MM.1S (cell line): ENCODE results near the gene LRIT1.

Experiments
- DNase-seq: peaks from one replicate; pipeline ENCODE4 v3.0.0-alpha.2; 2015
- H2AFZ ChIP-seq: fragments of 300-600 bp; sonication (generic); 2 replicates; pipeline ENCODE4 v1.6.0; 2016; ENCODE audit warnings: antibody characterized with exemption, low read length
- H3F3A ChIP-seq: fragments of 300-600 bp; sonication (generic); 2 replicates; pipeline ENCODE4 v1.6.1; 2016; ENCODE audit warnings: mild to moderate bottlenecking, antibody characterized with exemption, low read length, moderate library complexity, mixed read lengths; ENCODE audit not compliant: insufficient read depth
- H3K27ac ChIP-seq: fragments of 300-600 bp; sonication (generic); 2 replicates; pipeline ENCODE4 v1.5.1; 2016; ENCODE audit warnings: mild to moderate bottlenecking, low read length
- H3K27me3 ChIP-seq: fragments of 300-600 bp; sonication (generic); replicated peaks from 2 replicates; pipeline ENCODE4 v1.6.0; 2016; ENCODE audit warnings: low read length; ENCODE audit not compliant: insufficient read depth
- H3K36me3 ChIP-seq: fragments of 300-600 bp; sonication (generic); replicated peaks from 2 replicates; pipeline ENCODE4 v1.6.1; 2016; ENCODE audit warnings: mild to moderate bottlenecking, low read length, mixed read lengths; ENCODE audit not compliant: insufficient read depth
- H3K4me1 ChIP-seq: fragments of 300-600 bp; sonication (generic); 2 replicates; pipeline ENCODE4 v1.6.1; 2016; ENCODE audit warnings: low read length, mixed read lengths
- H3K4me2 ChIP-seq: fragments of 300-600 bp; sonication (generic); 2 replicates; pipeline ENCODE4 v1.6.0; 2016; ENCODE audit warnings: low read depth, low read length
- H3K4me3 ChIP-seq: fragments of 300-600 bp; sonication (generic); 2 replicates; pipeline ENCODE4 v1.5.1; 2016; ENCODE audit warnings: low read length, mixed read lengths
- H3K79me2 ChIP-seq: fragments of 300-600 bp; sonication (generic); 2 replicates; pipeline ENCODE4 v1.6.1; 2016; ENCODE audit warnings: mixed run types, low read length, mixed read lengths
- H3K9ac ChIP-seq: fragments of 300-600 bp; sonication (generic); 2 replicates; pipeline ENCODE4 v1.6.1; 2016; ENCODE audit warnings: low read length, mixed read lengths
- H3K9me2 ChIP-seq: fragments of 300-600 bp; sonication (generic); replicated peaks from 2 replicates; pipeline ENCODE4 v1.6.1; 2016; ENCODE audit warnings: mild to moderate bottlenecking, low read length, mixed read lengths; ENCODE audit not compliant: insufficient read depth
- H3K9me3 ChIP-seq: fragments of 300-600 bp; sonication (generic); replicated peaks from 2 replicates; pipeline ENCODE4 v1.6.1; 2016; ENCODE audit warnings: mild to moderate bottlenecking, low read length, mixed read lengths; ENCODE audit not compliant: insufficient read depth
- H4K20me1 ChIP-seq: fragments of 300-600 bp; sonication (generic); 2 replicates; pipeline ENCODE4 v1.6.1; 2016; ENCODE audit warnings: mild to moderate bottlenecking, low read length, moderate library complexity, mixed read lengths; ENCODE audit not compliant: insufficient read depth
- CTCF ChIP-seq: fragments of 300-600 bp; sonication (generic); IDR thresholded peaks from 2 replicates; pipeline ENCODE4 v1.5.1; 2016; ENCODE audit warnings: antibody characterized with exemption, low read length, mixed read lengths
- EZH2 ChIP-seq: fragments of 300-600 bp; sonication (generic); optimal IDR thresholded peaks from 2 replicates; pipeline ENCODE3; 2017; ENCODE audit warnings: low read depth, mild to moderate bottlenecking, antibody characterized with exemption, low read length, mixed read lengths
- EZH2phosphoT487 ChIP-seq: fragments of 300-600 bp; sonication (generic); IDR thresholded peaks from 2 replicates; pipeline ENCODE4 v1.6.1; 2018; ENCODE audit warnings: antibody characterized with exemption, low read length

Gene LRIT1

GRCh38 chr10:84191106-84191505 lies 50.2 kb downstream of the LRIT1 start:
- TF ChIP-seq EZH2phosphoT487 (no peak), CTCF (no peak)
- no peak overlapping the region for H3K9ac ChIP-seq
- H4K20me1 ChIP-seq, result no peaks in the 10 kb centered on the region
- H3K27me3 ChIP-seq, result no peaks in the 10 kb centered on the region
- no peaks in the 10 kb centered on the region for H3K4me1 ChIP-seq
- no peaks in the 10 kb centered on the region for H3K79me2 ChIP-seq
- H3K9me3 ChIP-seq, result no peaks in the 10 kb centered on the region
- no peaks in the 10 kb centered on the region for H3K9me2 ChIP-seq
- no peak overlapping the region for H3K27ac ChIP-seq
- no peaks in the 10 kb centered on the region for H3K36me3 ChIP-seq
- H3F3A ChIP-seq, result no peaks in the 10 kb centered on the region
- H2AFZ ChIP-seq, result no peak overlapping the region
- no peak for DNase-seq
- H3K4me3 ChIP-seq, result no peak overlapping the region
- no peak overlapping the region for H3K4me2 ChIP-seq

DNA sequence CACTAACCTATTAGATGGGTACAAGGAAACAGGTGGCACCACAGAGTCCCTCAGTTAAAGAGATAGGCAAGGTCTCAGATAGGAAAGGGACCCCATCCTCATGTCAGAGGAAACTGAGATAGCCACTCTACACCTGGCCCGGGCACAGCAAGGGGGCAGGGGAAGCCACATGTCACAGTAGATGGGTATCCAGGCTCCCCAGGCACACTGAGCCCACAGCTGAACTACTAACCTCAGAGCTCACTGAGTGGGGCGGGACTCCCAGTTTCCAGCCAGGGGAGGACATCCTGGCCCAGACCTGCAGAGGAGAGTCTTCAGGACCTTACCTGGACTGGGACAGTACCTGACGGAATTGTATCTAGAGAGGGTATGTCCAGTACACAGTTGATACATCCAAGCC lies 50.7 kb downstream of the LRIT1 start:
- Histone ChIP-seq H3F3A (no peaks in the 10 kb centered on the region), H4K20me1 (no peaks in the 10 kb centered on the region), H3K9me2 (no peaks in the 10 kb centered on the region), H3K4me1 (no peaks in the 10 kb centered on the region), H3K9me3 (no peaks in the 10 kb centered on the region), H3K4me3 (no peak overlapping the region), H3K36me3 (no peaks in the 10 kb centered on the region), H3K4me2 (no peak overlapping the region), H2AFZ (no peak overlapping the region), H3K79me2 (no peaks in the 10 kb centered on the region), H3K9ac (no peak overlapping the region), H3K27ac (no peak overlapping the region), H3K27me3 (no peaks in the 10 kb centered on the region)
- no peak for DNase-seq
- TF ChIP-seq CTCF, result no peak
- TF ChIP-seq EZH2, result no peak

DNA sequence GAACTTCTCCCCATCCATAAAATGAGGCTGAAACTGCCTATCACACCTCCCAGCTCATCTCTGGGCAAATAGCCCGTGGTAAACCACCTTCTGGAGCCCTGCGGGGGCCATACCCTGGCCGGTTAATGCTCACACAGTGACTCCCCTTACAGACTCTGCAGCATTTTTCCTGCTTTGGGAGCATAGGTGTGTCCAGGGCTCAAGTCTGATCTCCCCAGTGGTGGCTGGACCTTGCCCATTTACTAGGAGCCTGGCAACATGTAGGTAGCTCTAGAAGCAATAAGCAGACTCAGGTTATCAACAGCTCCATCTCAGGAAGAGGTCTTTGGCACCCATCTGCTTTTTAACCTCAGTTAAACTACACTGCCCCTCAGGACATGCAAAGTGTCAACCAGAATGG lies 52.5 kb downstream of the LRIT1 start:
- TF ChIP-seq EZH2 (no peak), CTCF (no peak), EZH2phosphoT487 (no peak)
- Histone ChIP-seq H2AFZ (no peak overlapping the region), H3K9ac (no peak overlapping the region), H3K9me3 (no peaks in the 10 kb centered on the region), H3K36me3 (no peaks in the 10 kb centered on the region), H3K4me1 (no peaks in the 10 kb centered on the region), H3K4me2 (no peak overlapping the region), H3K79me2 (no peaks in the 10 kb centered on the region), H3K4me3 (no peak overlapping the region), H3K27me3 (no peaks in the 10 kb centered on the region), H4K20me1 (no peaks in the 10 kb centered on the region), H3F3A (no peaks in the 10 kb centered on the region), H3K9me2 (no peaks in the 10 kb centered on the region), H3K27ac (no peak overlapping the region)
- no peak for DNase-seq
